OCI-LY7 (cell line): Measurements from ENCODE around the gene LPCAT1.

Source experiments
- EZH2phosphoT487 ChIP-seq: fragments of 200-600 bp; sonication (generic); IDR thresholded peaks from 2 replicates; pipeline ENCODE4 v1.6.1; 2018; ENCODE audit warnings: low read depth, borderline replicate concordance, mild to moderate bottlenecking, mixed run types, antibody characterized with exemption, low read length, moderate library complexity, mixed read lengths
- TF ChIP-seq, protein P1 (sequence below): fragments of 200-600 bp; sonication (generic); conservative IDR thresholded peaks from 2 replicates; pipeline ENCODE4 v1.5.1; 2014; ENCODE audit warnings: mild to moderate bottlenecking, antibody characterized with exemption, low read length, moderate library complexity, mixed read lengths

DNA sequence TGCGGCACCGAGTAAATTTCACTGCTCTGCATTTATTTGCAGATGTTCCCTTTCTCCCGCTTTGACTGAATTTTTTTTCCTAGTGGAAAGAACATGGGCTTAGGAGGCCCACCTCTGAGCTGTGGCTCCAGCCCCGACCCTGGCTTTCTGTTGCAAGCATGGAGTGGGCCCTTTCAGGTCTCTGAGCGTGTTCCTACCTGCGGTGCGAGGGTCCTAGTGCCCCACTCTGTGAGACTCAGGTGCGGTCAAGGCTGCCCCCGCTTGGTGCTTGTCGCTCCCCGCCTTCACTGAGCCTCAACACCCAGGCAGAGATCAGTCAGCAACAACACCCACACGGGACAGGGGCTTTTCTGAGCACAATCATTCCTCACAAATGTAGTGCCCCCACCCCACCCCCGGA, 110.5 kb downstream of the LPCAT1 start:
- TF ChIP-seq, protein P1, sequence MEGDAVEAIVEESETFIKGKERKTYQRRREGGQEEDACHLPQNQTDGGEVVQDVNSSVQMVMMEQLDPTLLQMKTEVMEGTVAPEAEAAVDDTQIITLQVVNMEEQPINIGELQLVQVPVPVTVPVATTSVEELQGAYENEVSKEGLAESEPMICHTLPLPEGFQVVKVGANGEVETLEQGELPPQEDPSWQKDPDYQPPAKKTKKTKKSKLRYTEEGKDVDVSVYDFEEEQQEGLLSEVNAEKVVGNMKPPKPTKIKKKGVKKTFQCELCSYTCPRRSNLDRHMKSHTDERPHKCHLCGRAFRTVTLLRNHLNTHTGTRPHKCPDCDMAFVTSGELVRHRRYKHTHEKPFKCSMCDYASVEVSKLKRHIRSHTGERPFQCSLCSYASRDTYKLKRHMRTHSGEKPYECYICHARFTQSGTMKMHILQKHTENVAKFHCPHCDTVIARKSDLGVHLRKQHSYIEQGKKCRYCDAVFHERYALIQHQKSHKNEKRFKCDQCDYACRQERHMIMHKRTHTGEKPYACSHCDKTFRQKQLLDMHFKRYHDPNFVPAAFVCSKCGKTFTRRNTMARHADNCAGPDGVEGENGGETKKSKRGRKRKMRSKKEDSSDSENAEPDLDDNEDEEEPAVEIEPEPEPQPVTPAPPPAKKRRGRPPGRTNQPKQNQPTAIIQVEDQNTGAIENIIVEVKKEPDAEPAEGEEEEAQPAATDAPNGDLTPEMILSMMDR = no peak
- no peak for TF ChIP-seq EZH2phosphoT487
